K562 (cell line): Measurements from ENCODE around the gene USP20. TPM values are rescaled to one million over a fixed set of nuclear protein-coding genes. Genes with fewer than 3 reads are reported as not detected.
A peak's percentile ranks its signal among the peaks of the same experiment; 100 is the strongest.

Experiments used
- ARHGAP35 ChIP-seq: fragments of 450-650 bp; IDR thresholded peaks from 2 replicates; pipeline ENCODE4 v1.6.1; 2018; ENCODE audit not compliant: partially characterized antibody
- ARID2 ChIP-seq: fragments of 450-650 bp; IDR thresholded peaks from 2 replicates; pipeline ENCODE4 v1.6.1; 2017; ENCODE audit warnings: antibody characterized with exemption, mild to moderate bottlenecking
- EWSR1 ChIP-seq: fragments of 450-650 bp; IDR thresholded peaks from 2 replicates; pipeline ENCODE4 v1.6.1; 2018; ENCODE audit warnings: borderline replicate concordance, mild to moderate bottlenecking, low read depth, moderate library complexity; ENCODE audit not compliant: partially characterized antibody
- HBP1 ChIP-seq: fragments of 450-650 bp; formaldehyde crosslinking; IDR thresholded peaks from 2 replicates; pipeline ENCODE4 v1.4.0; 2022; ENCODE audit warnings: missing genetic modification characterization
- HNRNPH1 ChIP-seq: fragments of 200-400 bp; formaldehyde crosslinking; optimal IDR thresholded peaks from 2 replicates; pipeline ENCODE3; 2017; ENCODE audit warnings: low read depth, mild to moderate bottlenecking, low read length, moderate library complexity
- KAT7 ChIP-seq: sonication (generic); formaldehyde crosslinking; IDR thresholded peaks from 2 replicates; pipeline ENCODE4 v1.8.0; 2022; ENCODE audit warnings: missing genetic modification reagents, mild to moderate bottlenecking, borderline replicate concordance
- MEF2A ChIP-seq: IDR thresholded peaks from 2 replicates; pipeline ENCODE4 v1.6.1; 2011; ENCODE audit warnings: low read depth, mild to moderate bottlenecking, low read length, moderate library complexity; ENCODE audit not compliant: control insufficient read depth
- NEUROD1 ChIP-seq: fragments of 150-350 bp; IDR thresholded peaks from 2 replicates; pipeline ENCODE4 v1.6.1; 2014; ENCODE audit warnings: borderline replicate concordance, low read length, low read depth; ENCODE audit not compliant: partially characterized antibody
- NR1H2 ChIP-seq: sonication (generic); formaldehyde crosslinking; IDR thresholded peaks from 2 replicates; pipeline ENCODE4 v1.4.0; 2020; ENCODE audit warnings: mild to moderate bottlenecking, missing genetic modification reagents
- SAFB2 ChIP-seq: fragments of 200-400 bp; formaldehyde crosslinking; IDR thresholded peaks from 2 replicates; pipeline ENCODE4 v1.6.1; 2018; ENCODE audit warnings: borderline replicate concordance, low read length, low read depth, moderate library complexity; ENCODE audit not compliant: severe bottlenecking
- SP1 ChIP-seq: sonication (generic); formaldehyde crosslinking; IDR thresholded peaks from 2 replicates; pipeline ENCODE4 v1.8.1; 2022; ENCODE audit warnings: mild to moderate bottlenecking, missing genetic modification reagents
- ZBTB1 ChIP-seq: sonication (generic); formaldehyde crosslinking; IDR thresholded peaks from 2 replicates; pipeline ENCODE4 v1.8.1; 2023; ENCODE audit warnings: missing genetic modification reagents, low read depth, mild to moderate bottlenecking, borderline replicate concordance
- ZFP1 ChIP-seq: fragments of 450-650 bp; formaldehyde crosslinking; IDR thresholded peaks from 2 replicates; pipeline ENCODE4 v1.4.0; 2020; ENCODE audit warnings: mild to moderate bottlenecking, mixed read lengths
- ZNF512 ChIP-seq: IDR thresholded peaks from 2 replicates; pipeline ENCODE4 v1.6.1; 2016; ENCODE audit warnings: missing genetic modification characterization, missing compliant biosample characterization
- ZZZ3 ChIP-seq: fragments of 450-650 bp; IDR thresholded peaks from 2 replicates; pipeline ENCODE4 v1.6.1; 2016; ENCODE audit warnings: antibody characterized with exemption, mild to moderate bottlenecking, moderate library complexity
- polyA plus RNA-seq, 8 experiments: library from polyadenylated mRNA; depleted of rRNA in 4 of 8; stranded (reverse) in 5 of 8; unstranded in 3 of 8; fragments of >200 nt; fragmentation: Nextera tagmentation in 2 of 8; fragmentation: Illumina TruSeq in 1 of 8; extraction: Ambion mirVana in 2 of 8; extraction: Trizol in 1 of 8; gene quantifications; 2 replicates each; pipeline versions ENCODE4 v1.2.1 to v1.2.3, GENCODE V29; 2011 to 2014; ENCODE audit warnings: inconsistent platforms in 1 of 8, missing spikeins in 1 of 8
- total RNA-seq, 7 experiments: library from RNA; depleted of rRNA in 6 of 7; stranded (reverse); fragments of >200 nt in 6 of 7; fragmentation: Illumina TruSeq in 2 of 7; extraction: Trizol in 2 of 7; gene quantifications; 2 replicates each; pipeline versions ENCODE4 v1.2.1 to v1.2.3, GENCODE V29; 2011 to 2021; ENCODE audit warnings: low replicate concordance in 1 of 7
- TF ChIP-seq, protein P1 (sequence below): fragments of 450-650 bp; conservative IDR thresholded peaks from 2 replicates; pipeline ENCODE4 v1.6.1; 2016; ENCODE audit warnings: missing genetic modification characterization, low read depth, mild to moderate bottlenecking, missing compliant biosample characterization, moderate library complexity
- TF ChIP-seq, protein P2 (sequence below): sonication (generic); IDR thresholded peaks from 2 replicates; pipeline ENCODE4 v1.6.1; 2016
- TF ChIP-seq, protein P3 (sequence below): sonication (generic); formaldehyde crosslinking; IDR thresholded peaks from 2 replicates; pipeline ENCODE4 v1.5.0; 2020; ENCODE audit warnings: missing genetic modification reagents
- TF ChIP-seq, protein P4 (sequence below): fragments of 250-450 bp; sonication (Bioruptor Pico); IDR thresholded peaks from 2 replicates; pipeline ENCODE4 v1.5.0; 2021
- TF ChIP-seq, protein P5 (sequence below), 2 experiments: fragments of 450-650 bp; conservative IDR thresholded peaks; 2 replicates each; pipeline ENCODE4 v1.6.1; 2017; ENCODE audit warnings: mild to moderate bottlenecking in 2 of 2, moderate library complexity in 2 of 2

USP20 gene
- total and polyA plus RNA-seq, 9 of the 15 experiments (the other 6 are each of a cell fraction or from before 2014, with no cell fraction given) = 1.9 to 136 (median 49.1) TPM

- TF ChIP-seq HBP1 (CRISPR knock-in tag) = no peak
- no peak for TF ChIP-seq SAFB2
- TF ChIP-seq, protein P1, sequence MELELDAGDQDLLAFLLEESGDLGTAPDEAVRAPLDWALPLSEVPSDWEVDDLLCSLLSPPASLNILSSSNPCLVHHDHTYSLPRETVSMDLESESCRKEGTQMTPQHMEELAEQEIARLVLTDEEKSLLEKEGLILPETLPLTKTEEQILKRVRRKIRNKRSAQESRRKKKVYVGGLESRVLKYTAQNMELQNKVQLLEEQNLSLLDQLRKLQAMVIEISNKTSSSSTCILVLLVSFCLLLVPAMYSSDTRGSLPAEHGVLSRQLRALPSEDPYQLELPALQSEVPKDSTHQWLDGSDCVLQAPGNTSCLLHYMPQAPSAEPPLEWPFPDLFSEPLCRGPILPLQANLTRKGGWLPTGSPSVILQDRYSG (tag) = no peak
- TF ChIP-seq, protein P2, sequence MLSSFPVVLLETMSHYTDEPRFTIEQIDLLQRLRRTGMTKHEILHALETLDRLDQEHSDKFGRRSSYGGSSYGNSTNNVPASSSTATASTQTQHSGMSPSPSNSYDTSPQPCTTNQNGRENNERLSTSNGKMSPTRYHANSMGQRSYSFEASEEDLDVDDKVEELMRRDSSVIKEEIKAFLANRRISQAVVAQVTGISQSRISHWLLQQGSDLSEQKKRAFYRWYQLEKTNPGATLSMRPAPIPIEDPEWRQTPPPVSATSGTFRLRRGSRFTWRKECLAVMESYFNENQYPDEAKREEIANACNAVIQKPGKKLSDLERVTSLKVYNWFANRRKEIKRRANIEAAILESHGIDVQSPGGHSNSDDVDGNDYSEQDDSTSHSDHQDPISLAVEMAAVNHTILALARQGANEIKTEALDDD = no peak
- TF ChIP-seq NEUROD1 = peak; percentile 77
- no peak for TF ChIP-seq MEF2A
- TF ChIP-seq, protein P3, sequence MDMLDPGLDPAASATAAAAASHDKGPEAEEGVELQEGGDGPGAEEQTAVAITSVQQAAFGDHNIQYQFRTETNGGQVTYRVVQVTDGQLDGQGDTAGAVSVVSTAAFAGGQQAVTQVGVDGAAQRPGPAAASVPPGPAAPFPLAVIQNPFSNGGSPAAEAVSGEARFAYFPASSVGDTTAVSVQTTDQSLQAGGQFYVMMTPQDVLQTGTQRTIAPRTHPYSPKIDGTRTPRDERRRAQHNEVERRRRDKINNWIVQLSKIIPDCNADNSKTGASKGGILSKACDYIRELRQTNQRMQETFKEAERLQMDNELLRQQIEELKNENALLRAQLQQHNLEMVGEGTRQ (CRISPR knock-in tag) = no peak
- no peak for TF ChIP-seq ZZZ3
- TF ChIP-seq ARID2 = no peak
- no peak for TF ChIP-seq HNRNPH1
- no peak for TF ChIP-seq ZFP1 (CRISPR knock-in tag)
- TF ChIP-seq SP1 = no peak
- TF ChIP-seq, protein P4, sequence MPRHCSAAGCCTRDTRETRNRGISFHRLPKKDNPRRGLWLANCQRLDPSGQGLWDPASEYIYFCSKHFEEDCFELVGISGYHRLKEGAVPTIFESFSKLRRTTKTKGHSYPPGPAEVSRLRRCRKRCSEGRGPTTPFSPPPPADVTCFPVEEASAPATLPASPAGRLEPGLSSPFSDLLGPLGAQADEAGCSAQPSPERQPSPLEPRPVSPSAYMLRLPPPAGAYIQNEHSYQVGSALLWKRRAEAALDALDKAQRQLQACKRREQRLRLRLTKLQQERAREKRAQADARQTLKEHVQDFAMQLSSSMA (CRISPR knock-in tag) = no peak
- no peak for TF ChIP-seq ZBTB1 (CRISPR knock-in tag)
- TF ChIP-seq ZNF512 = no peak
- no peak for TF ChIP-seq NR1H2
- TF ChIP-seq KAT7 (CRISPR knock-in tag) = no peak
- TF ChIP-seq, protein P5, sequence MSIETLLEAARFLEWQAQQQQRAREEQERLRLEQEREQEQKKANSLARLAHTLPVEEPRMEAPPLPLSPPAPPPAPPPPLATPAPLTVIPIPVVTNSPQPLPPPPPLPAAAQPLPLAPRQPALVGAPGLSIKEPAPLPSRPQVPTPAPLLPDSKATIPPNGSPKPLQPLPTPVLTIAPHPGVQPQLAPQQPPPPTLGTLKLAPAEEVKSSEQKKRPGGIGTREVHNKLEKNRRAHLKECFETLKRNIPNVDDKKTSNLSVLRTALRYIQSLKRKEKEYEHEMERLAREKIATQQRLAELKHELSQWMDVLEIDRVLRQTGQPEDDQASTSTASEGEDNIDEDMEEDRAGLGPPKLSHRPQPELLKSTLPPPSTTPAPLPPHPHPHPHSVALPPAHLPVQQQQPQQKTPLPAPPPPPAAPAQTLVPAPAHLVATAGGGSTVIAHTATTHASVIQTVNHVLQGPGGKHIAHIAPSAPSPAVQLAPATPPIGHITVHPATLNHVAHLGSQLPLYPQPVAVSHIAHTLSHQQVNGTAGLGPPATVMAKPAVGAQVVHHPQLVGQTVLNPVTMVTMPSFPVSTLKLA (conservative IDR thresholded peaks at IDR 0.05) = no peak
- TF ChIP-seq EWSR1 = no peak
- TF ChIP-seq ARHGAP35 = no peak
Observed at GRCh38 chr9:129885670-129886106, 50.4 kb downstream of the USP20 start (continued).
